Astrocyte (in vitro differentiated cells and primary cell): ENCODE data around the gene ROR1.

Source experiments
- CTCF ChIP-seq: IDR thresholded peaks from 2 replicates; pipeline ENCODE4 v1.5.1; 2011; ENCODE audit warnings: low read depth, mild to moderate bottlenecking, inconsistent platforms, low read length, moderate library complexity; ENCODE audit not compliant: insufficient read depth
- EZH2 ChIP-seq: IDR thresholded peaks from 2 replicates; pipeline ENCODE4 v1.6.1; 2012; ENCODE audit warnings: mild to moderate bottlenecking, low read length, inconsistent platforms; ENCODE audit not compliant: insufficient read depth

GRCh38 chr1:63782982-63783381 lies 9.2 kb downstream of the ROR1 start:
- TF ChIP-seq CTCF (no peak), EZH2 (no peak)
